HG03575 (cell line): ENCODE measurements around the gene DCUN1D3.
"Not testable (repeated sequence)": the region's sequence is repeated elsewhere in the genome, so short reads cannot be mapped to it uniquely, and the experiment has no call there.

Experiments
- ATAC-seq: cut with Tn5 transposase; IDR thresholded peaks from one replicate; pipeline ENCODE4 v1.9.1; 2021; ENCODE audit not compliant: unreplicated experiment, insufficient number of reproducible peaks, low FRiP score; ENCODE audit errors: extremely low read depth

The DCUN1D3 gene

DNA sequence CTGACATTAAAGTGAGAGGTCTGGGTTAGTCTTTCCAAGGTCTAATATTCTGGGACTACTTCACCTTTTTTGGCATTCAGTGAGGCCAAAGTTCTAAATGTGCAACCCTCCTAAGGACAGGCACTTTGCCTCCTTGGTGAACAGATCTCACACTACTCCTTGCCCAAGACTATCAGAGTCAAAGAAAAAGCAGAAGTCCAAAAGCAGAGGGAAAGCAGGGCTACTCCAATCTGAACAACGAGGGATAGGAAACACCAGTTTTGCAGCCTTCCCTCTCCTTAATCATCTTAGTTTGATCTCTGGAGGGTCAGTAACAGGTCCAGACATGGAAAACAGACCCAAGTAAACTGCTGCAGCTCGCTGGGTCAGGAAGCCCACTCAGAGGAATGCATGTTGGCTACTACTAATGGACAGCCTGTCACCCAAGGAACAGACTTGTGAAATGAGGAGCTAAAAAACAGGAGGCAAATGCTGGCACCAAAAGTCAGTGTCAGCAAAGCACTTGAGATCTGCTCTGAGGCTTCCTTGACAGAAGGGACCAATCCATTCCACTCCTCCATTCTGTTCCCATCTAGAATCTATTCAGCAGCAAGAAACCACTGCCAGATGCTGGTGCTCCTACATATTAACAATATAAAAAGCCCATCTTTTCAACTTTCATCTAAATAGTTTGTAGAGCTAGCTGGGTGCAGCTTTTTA is 29.9 kb downstream of the DCUN1D3 start:
- no peak for ATAC-seq

DNA sequence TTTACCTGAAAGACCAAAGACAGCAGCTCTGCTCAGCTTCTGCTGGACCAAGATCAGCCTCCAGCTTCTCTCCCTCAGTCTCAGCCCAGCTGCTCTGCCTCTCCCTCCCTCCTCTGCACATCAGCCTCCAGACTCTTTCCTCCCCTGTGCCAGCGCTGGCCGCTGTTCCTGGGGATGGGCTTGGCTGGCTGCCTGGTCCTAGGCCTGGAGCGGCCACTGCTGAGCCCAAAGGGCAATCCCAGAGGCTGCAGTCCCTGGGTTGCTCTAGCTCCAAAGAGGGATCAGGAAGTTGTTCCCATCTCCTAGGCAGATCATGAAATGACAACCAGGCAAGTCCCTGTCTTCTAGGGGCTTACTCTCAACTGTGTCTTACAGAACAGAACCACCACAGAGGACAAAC is 31.3 kb downstream of the DCUN1D3 start:
- no peak for ATAC-seq

DNA sequence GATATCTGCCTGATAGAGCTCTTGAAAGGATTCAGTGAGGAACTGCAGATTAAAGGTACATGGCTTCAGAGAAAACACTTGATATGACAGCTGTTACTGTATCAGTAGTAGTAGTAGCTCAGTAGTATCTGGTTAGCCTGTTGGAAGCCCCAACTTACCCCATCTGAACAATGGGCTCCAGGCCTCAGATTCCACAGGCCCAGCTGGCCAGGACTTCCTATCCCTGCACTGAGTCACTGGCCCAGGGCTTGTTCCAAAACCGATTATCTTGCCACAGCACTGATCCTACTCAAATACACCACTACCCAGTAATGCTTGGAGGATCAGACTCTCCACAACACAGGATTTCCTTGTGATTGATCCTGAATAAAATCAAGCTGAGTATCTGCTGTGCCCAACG is 32.6 kb downstream of the DCUN1D3 start:
- ATAC-seq: no peak

DNA sequence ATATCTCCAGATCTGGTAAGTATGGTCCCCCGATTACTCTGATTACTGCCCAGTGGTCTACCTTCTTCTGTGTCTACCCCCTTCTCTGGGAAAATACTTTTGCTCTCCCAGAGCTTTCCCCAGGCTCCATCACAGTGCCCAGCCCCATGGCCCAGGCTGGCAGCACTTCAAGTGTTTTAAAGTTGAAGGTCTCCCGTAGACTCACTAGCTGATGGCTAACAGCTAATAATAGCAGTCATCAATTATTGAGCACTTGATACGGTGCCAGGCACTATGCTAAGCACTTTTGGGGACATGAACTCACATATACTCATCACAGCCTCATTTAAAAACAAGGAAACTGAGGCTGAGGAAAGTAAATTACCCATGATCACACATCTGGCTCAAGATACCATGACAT is 33.4 kb downstream of the DCUN1D3 start:
- ATAC-seq: no peak

DNA sequence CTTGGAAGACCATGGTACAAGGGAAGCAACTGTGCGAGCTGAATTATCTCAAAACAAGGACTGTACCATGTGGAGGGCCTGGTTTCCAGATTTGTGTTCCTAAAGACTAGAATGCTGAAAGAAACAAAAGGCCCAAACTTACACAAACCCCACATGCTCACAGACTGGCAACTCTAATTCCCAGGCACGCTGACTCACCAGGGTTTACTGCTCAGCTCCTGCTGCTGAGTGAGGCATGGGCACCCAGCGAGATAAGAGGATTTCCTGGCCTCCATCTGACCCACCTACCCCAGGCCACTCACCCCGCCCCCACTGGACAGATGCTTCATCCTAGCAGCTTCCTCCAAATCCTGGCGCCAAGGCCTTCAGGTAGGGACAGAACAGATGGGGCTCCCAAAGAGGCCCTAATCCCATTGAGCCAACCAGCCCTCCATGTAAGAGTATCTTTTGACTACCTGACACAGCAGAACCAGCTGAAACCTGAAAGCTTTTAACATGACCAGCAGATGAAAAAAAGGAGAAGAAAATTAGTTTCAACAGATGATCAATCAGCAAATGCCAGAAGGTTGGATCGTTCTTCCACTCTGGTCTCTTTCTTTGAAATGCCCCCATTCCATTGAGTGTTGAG is 33.9 kb downstream of the DCUN1D3 start:
- ATAC-seq: no peak

DNA sequence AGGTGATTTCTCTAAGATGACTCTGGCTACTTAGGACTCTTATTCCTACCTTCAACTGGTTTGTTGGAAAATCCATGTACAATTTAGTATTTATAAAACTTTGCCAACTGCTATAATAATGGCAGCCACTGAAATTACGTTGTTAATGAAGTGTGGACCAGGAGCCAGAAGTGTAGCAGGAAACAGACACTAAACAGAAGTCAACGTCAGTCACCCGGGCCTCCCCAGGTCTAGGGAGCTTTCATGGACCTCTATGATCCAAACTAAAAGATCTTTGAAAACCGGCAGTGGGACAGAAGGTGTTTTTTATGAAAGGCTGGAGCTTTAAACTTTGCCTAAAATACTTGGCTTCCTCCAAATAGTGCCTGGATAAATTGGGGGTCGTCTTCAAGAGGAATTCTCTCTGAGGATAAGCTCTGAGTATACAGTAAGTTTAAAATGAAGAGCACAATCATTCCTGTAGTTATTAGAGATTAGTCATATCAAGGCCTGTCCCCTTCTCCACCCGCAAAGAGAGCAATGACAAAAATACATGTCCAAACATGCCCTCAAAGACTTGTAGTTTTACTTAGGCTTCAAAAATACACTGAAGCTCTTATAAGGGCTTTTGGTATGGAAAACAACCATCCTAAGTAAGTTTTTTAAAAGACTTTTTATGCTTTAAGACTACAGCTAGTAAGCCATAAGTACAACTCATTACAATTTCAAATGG is 34.6 kb downstream of the DCUN1D3 start:
- ATAC-seq: no peak

DNA sequence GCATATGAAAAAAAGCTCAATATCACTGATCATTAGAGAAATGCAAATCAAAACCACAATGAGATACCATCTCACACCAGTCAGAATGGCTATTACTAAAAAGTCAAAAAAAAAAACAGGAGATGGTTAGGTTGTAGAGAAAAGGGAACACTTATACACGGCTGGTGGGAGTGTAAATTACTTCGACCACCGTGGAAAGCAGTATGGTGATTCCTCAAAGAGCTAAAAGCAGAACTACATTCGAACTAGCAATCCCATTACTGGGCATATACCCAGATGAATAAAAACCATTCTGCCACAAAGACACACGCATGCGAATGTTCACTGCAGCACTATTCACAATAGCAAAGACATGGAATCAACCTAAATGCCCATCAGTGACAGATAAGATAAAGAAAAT is 35.8 kb downstream of the DCUN1D3 start:
- ATAC-seq: not testable (repeated sequence)

DNA sequence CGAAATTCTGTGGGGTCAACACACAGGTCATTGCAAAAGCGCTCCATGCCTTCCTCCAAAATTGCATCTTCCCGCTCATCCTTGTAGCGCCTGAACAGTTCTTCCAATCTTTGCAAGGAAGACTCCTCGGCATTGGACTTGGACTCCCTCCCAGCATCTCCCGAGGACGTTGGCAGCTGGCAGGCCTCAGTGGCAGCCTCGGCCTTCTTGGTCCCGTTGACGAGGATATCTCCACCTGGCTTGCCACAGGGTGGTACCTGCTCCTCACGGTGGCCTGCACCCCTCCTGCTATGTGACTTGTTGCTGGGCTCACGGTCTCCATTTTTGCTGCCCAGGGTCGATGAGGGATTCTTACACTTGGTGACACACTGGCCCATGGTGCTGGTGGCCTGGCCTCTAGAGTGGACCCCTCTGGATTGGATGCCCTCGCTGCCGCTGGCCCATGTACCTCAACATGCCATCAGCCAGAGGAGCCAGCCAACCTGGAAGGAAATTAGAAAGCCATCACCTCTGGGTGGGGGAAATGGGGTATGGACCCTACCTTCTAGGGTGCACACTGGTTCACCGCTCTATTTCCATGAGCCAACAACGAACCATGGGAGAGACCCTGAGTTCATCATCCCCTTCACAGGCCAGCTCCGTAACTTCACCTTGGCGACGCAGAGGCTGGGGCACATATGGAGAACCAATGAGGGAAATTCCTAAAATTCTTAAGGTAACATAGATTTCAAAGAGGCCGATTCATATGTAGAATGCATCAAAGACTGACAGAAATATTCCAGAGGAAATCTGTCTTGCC is 37.8 kb downstream of the DCUN1D3 start:
- no peak for ATAC-seq

DNA sequence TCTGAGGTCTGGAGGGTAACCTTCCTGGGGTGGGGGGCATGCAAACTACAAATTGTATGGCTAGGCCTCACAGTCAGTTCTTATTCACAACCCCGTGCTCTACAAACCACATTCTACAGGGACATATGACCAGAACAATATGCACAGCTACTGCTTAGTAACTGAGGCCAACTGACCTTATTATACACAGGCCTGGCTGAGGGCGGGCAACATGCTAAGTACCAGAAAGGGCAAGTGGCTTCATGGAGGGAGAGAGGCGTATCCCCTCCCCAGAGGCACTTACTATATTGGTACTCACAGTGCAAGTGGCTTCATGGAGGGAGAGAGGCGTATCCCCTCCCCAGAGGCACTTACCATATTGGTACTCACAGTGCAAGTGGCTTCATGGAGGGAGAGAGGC is 39.2 kb downstream of the DCUN1D3 start:
- not testable (repeated sequence) for ATAC-seq

DNA sequence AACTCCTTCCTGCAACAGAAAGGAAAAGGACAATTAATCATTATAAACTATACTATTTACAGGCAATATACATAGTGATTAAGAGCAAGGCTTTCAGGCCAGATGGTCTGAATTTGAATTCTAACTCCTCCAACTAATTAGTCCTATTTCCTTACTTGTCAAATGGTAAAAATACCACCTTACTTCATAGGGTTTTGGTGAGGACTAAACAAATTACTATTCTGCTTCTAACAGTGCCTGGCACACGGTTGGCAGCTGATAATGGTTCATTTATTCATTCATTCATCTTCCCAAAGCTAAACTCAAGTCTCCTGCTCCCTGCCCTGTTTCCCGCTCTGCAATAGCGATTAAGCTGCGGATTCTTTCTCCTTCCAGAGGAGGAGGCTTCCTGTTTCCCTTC is 39.8 kb downstream of the DCUN1D3 start:
- ATAC-seq: no peak

DNA sequence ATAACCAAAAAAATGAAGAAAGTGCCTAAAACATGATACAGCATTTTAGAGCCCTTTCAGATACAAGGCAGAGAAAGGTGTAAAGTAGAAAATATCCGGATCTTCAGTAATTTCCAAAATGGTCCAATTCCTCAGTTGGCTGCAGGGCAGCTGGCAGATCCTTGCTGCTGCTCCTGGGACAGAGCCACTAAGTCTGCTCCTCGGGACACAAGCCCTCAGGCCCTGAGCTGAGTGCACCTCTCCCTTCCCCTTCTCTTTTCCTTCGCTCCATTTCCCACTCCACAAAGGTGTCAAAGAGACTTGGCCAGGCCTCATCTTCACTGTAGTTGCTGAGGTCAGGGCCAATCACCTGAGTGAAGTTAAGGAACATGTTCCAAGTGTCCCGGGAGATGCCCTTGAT is 40.5 kb downstream of the DCUN1D3 start:
- ATAC-seq: no peak

DNA sequence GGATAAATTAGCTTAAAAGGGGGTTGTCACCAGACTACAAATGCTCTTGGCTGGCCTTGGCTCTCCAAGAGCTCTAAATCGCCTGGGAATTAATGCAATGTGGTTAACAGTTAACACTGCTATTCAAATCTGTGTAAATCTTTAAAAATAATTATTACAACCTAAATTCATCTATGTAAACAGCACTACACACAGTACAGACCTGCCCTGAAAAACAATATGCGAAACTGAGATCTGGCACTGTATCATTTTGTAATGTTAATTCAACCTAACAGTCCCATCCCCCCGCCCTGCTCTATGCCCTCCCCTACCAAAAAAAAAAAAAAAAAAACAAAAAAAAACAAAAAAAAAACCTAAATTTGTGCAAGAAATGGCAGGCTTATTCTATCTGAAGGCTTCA is 40.9 kb downstream of the DCUN1D3 start:
- no peak for ATAC-seq

DNA sequence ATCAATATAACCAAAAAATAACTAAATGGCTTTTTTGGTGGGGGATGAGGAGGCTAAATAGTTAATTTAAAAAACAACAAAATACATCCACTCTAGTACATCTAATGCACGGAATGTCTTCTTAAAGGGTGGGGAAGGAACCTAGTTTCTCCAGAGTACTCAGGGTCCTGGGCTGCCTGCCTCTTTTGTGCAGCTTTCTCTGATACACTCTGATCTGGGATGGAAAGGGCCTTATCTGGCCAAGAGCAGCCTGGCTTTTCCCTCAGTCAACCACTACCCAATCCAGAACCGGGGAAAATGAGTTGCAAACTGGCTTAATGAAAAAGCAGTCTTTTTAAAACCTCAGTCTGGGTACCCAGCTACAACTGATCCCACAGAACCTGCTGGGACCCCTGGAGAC is 42.9 kb downstream of the DCUN1D3 start:
- no peak for ATAC-seq

DNA sequence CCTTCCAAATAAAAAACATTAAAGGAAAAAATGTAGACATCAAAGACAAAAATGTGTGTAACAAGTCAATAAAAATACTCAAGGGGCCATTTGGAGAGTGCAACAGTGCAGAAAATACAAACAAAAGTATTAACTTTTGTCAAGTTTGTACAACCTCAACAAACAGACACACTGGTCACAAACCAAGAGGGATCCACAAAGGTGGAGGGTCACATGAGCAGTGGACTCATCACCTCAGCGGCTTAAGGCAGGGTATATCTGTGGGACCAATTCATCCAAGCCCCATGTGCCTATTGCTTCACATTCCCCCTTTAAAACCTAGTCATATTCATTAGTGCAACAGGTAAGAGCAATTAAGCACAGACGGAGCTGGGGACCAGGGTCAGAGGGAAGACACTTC is 45.2 kb downstream of the DCUN1D3 start:
- ATAC-seq: no peak

DNA sequence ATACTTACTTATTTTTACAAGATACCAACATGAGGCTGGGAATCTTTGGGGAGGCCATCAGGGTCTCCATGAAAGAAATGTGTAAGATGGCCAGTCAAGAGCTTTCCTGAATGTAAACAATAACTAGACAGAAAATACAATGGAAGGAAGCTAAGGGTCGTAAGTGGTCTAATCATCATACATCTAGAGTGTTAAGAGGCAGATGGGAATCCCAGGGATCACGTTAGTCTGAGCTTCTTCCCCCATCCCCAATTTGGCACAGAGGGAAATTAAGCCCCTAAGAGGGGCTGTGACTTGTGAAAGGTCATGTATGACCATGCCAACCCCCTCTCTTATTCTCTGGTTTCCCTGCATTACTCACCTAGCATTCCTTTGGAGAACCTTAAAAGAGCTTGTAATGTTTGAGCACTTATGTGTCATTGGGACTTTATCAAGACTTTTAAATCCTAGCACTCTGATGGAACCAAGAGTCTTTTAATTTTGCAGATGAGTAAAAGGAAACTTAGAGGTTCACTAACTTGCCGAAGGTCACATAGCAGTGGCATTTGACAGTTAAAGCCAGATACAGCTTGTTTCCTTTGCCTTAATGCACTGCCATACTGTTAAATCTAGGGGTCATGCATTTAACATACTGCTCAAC is 46.1 kb downstream of the DCUN1D3 start:
- no peak for ATAC-seq

DNA sequence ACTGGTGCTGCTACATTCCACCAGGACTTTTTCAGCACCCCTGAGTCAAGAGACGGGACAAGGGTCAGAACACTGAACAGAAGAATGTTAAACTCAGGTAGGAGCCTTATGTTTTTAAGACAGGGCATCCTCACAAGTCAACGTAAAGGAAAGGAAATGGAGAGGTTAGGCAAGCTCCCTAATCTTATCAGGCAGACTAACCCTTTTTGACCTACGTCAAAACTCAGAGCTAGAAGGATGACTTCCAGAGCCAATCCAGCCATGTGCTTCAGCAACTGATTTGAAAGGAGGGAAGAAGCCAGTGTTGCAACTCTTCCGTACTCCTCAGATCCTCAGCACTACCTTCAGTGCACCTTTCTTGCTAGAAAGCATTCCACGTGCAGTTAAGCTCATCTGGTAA is 47.0 kb downstream of the DCUN1D3 start:
- no peak for ATAC-seq

DNA sequence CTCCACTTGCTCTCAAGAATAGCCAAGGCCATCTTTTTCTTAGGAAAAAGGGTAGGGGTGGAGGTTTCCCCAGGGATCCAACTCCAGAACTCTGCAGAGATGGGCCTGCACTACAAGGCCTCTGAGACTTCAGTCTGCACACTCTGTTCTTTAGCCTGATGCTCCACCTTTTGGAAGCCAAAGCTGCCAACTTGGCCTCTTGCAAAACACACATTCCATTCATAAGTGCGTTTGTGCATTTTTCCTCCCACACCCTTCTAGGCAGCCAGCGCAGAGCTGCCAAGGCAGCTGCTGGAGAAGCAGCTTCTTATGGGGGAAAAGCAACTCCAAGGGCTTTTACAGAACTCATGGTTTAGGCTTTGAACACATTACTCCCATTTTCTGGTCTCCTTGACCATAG is 48.6 kb downstream of the DCUN1D3 start:
- ATAC-seq: no peak

DNA sequence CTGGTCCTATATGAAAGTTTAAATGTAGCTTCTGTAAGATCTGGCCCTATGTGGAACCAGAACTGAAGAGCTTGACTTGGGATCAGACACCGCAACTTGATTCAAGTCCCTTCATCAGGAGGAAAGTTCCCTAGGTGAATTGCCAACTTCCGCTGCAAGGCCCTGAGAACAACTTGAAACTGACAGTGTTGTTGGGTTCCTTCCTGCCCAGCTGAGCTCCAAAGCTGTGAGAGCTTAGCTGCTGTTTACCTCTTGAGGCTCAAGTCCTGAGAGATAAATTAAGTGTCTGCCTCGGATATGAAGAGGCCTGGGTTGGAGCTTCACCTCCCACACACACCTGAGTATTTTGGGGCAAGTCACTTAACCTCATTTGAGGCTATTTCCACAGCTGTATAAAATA is 49.2 kb downstream of the DCUN1D3 start:
- no peak for ATAC-seq
